NB4 (cell line): ENCODE results near the gene FAM193A.

Experiments
- DNase-seq: peaks from one replicate; pipeline ENCODE4 v3.0.0; 2010; ENCODE audit warnings: low read depth
- H3K4me3 ChIP-seq: one replicate; pipeline ENCODE4 v1.5.1; 2011; ENCODE audit warnings: mild to moderate bottlenecking, low read depth, low read length, moderate library complexity
- MYC ChIP-seq: IDR thresholded peaks from 2 replicates; pipeline ENCODE4 v1.6.1; 2011; ENCODE audit warnings: low read depth, low read length
- POLR2A ChIP-seq: IDR thresholded peaks from 2 replicates; pipeline ENCODE4 v1.6.1; 2011; ENCODE audit warnings: mild to moderate bottlenecking; ENCODE audit not compliant: insufficient read length; ENCODE audit errors: extremely low read depth
- TF ChIP-seq, protein P1 (sequence below): IDR thresholded peaks from 2 replicates; pipeline ENCODE4 v1.6.1; 2011; ENCODE audit warnings: low read depth, low read length
- TF ChIP-seq, protein P2 (sequence below): IDR thresholded peaks from one replicate; pipeline ENCODE4 v1.5.1; 2012; ENCODE audit warnings: low read depth, low read length

Gene FAM193A

DNA sequence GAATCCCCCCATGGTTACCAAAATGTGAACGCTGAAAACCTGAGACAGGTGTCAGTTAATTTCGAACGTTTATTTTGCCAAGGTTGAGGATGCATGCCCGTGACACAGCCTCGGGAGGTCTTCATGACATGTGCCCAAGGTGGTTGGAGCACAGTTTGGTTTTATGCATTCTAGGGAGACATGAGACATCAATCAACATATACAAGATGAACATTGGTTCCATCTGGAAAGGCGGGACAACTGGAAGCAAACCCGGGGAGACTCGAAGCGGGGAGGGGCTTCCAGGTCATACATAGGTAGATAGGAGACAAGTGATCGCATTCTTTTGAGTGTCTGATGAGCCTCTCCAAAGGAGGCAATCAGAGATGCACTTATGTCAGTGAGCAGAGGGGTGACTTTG, 245.5 kb downstream of the FAM193A start:
- DNase-seq: no peak
- no peak overlapping the region for H3K4me3 ChIP-seq
- TF ChIP-seq POLR2A (no peak), MYC (no peak)
- TF ChIP-seq, protein P1, sequence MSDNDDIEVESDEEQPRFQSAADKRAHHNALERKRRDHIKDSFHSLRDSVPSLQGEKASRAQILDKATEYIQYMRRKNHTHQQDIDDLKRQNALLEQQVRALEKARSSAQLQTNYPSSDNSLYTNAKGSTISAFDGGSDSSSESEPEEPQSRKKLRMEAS: no peak
- TF ChIP-seq, protein P2, sequence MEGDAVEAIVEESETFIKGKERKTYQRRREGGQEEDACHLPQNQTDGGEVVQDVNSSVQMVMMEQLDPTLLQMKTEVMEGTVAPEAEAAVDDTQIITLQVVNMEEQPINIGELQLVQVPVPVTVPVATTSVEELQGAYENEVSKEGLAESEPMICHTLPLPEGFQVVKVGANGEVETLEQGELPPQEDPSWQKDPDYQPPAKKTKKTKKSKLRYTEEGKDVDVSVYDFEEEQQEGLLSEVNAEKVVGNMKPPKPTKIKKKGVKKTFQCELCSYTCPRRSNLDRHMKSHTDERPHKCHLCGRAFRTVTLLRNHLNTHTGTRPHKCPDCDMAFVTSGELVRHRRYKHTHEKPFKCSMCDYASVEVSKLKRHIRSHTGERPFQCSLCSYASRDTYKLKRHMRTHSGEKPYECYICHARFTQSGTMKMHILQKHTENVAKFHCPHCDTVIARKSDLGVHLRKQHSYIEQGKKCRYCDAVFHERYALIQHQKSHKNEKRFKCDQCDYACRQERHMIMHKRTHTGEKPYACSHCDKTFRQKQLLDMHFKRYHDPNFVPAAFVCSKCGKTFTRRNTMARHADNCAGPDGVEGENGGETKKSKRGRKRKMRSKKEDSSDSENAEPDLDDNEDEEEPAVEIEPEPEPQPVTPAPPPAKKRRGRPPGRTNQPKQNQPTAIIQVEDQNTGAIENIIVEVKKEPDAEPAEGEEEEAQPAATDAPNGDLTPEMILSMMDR: no peak
